GM06990 (cell line): ENCODE results near the gene PRDM15.

ENCODE experiments used
- DNase-seq: peaks from one replicate; pipeline ENCODE4 v3.0.0-alpha.2; 2011; ENCODE audit not compliant: insufficient read length; ENCODE audit errors: extremely low read depth
- H3K27me3 ChIP-seq: replicated peaks from 2 replicates; pipeline ENCODE4 v1.6.0; 2011; ENCODE audit warnings: low read length; ENCODE audit not compliant: control insufficient read depth, insufficient read depth
- H3K36me3 ChIP-seq: 2 replicates; pipeline ENCODE4 v1.5.1; 2011; ENCODE audit warnings: low read length; ENCODE audit not compliant: control insufficient read depth, insufficient read depth
- H3K4me3 ChIP-seq: replicated peaks from 2 replicates; pipeline ENCODE4 v1.5.1; 2011; ENCODE audit warnings: low read depth, mild to moderate bottlenecking, control low read depth, low read length
- CTCF ChIP-seq: IDR thresholded peaks from 2 replicates; pipeline ENCODE4 v1.5.1; 2011; ENCODE audit warnings: low read length, control low read depth, mild to moderate bottlenecking, inconsistent platforms; ENCODE audit not compliant: insufficient read depth, poor library complexity, severe bottlenecking

The PRDM15 gene

GRCh38 chr21:41903559-41904351 lies 24.6 kb upstream of the PRDM15 start:
- TF ChIP-seq CTCF = no peak
- no peaks in the 10 kb centered on the region for H3K27me3 ChIP-seq
- no peak for DNase-seq
- H3K36me3 ChIP-seq = peaks cover 18% of the 10 kb centered on the region
- H3K4me3 ChIP-seq = no peak overlapping the region

- Histone ChIP-seq H3K36me3 (peaks cover 20% of the 10 kb centered on the region), H3K27me3 (no peaks in the 10 kb centered on the region)
Observed at GRCh38 chr21:41902946-41903345, 23.8 kb upstream of the PRDM15 start.

GRCh38 chr21:41901782-41902181 lies 22.6 kb upstream of the PRDM15 start:
- DNase-seq = no peak
- no peak for TF ChIP-seq CTCF
- peaks cover 17% of the 10 kb centered on the region for H3K36me3 ChIP-seq
- no peak overlapping the region for H3K4me3 ChIP-seq
- no peaks in the 10 kb centered on the region for H3K27me3 ChIP-seq

More at GRCh38 chr21:41902946-41903345, 23.8 kb upstream of the PRDM15 start:
- H3K4me3 ChIP-seq = no peak overlapping the region
- no peak for TF ChIP-seq CTCF
- DNase-seq = no peak

GRCh38 chr21:41901099-41901498 lies 22.0 kb upstream of the PRDM15 start:
- DNase-seq = no peak
- Histone ChIP-seq H3K4me3 (no peak overlapping the region), H3K36me3 (peaks cover 17% of the 10 kb centered on the region), H3K27me3 (no peaks in the 10 kb centered on the region)
- TF ChIP-seq CTCF = no peak

- no peak for DNase-seq
- TF ChIP-seq CTCF = no peak
- H3K4me3 ChIP-seq = no peak overlapping the region
- H3K36me3 ChIP-seq = peaks cover 15% of the 10 kb centered on the region
- H3K27me3 ChIP-seq = no peaks in the 10 kb centered on the region
Observed at GRCh38 chr21:41900401-41900800, 21.3 kb upstream of the PRDM15 start.
